Endothelial cell of umbilical vein (primary cell): ENCODE data around the gene KANSL1. TPM values are rescaled to one million over a fixed set of nuclear protein-coding genes. Genes with fewer than 3 reads are reported as not detected.

Experiments
- BruUV-seq: library from RNA; stranded (reverse); fragments of 400-500 nt; replicated peaks from 2 replicates; lab custom pipeline; 2021; lab: Mats Ljungman, UMichigan
- CTCF ChIA-PET: fragments of 300-600, 350-600 bp; sonication (Branson Sonifier 250); formaldehyde crosslinking; loops from one replicate; lab custom pipeline; 2021; ENCODE audit warnings: antibody characterized with exemption, inconsistent platforms; lab: Charles Lee
- POLR2A ChIA-PET: fragments of 300-600, 350-600 bp; sonication (Branson Sonifier 250); formaldehyde crosslinking; loops from one replicate; lab custom pipeline; 2021; ENCODE audit warnings: antibody characterized with exemption, inconsistent platforms; lab: Charles Lee
- DNase-seq: peaks from one replicate; pipeline ENCODE4 v3.0.0-alpha.2; 2011; ENCODE audit warnings: low read depth, low spot score
- FAIRE-seq: peaks from 2 replicates; lab custom pipeline; 2011; peaks lifted over from hg19 to GRCh38; lab: Jason Lieb, UNC
- H2AFZ ChIP-seq: 2 replicates; pipeline ENCODE4 v1.6.0; 2012; ENCODE audit warnings: low read depth, low read length, control low read depth, inconsistent platforms
- H3K27ac ChIP-seq: 2 replicates; pipeline ENCODE4 v1.5.1; 2011; ENCODE audit warnings: low read depth, mild to moderate bottlenecking, control low read depth, low read length, moderate library complexity; ENCODE audit not compliant: insufficient read depth
- H3K27me3 ChIP-seq, 2 experiments: 2 replicates each; pipeline versions ENCODE4 v1.6.0 to v1.6.1; 2011; ENCODE audit warnings: low read length in 2 of 2, mixed read lengths in 1 of 2; ENCODE audit not compliant: control insufficient read depth in 2 of 2, insufficient read depth in 2 of 2
- H3K36me3 ChIP-seq, 2 experiments: 2 replicates in 1 of 2; 3 replicates in 1 of 2; pipeline ENCODE4 v1.5.1; 2011; ENCODE audit warnings: low read length in 2 of 2, mild to moderate bottlenecking in 1 of 2, moderate library complexity in 1 of 2; ENCODE audit not compliant: control insufficient read depth in 2 of 2, insufficient read depth in 2 of 2; ENCODE audit errors: extremely low read depth in 1 of 2
- H3K4me1 ChIP-seq: 3 replicates; pipeline ENCODE4 v1.5.1; 2011; ENCODE audit warnings: mild to moderate bottlenecking, low read length; ENCODE audit not compliant: control insufficient read depth, insufficient read depth; ENCODE audit errors: extremely low read depth
- H3K4me2 ChIP-seq: 2 replicates; pipeline ENCODE4 v1.6.1; 2011; ENCODE audit warnings: low read length, control low read depth, mixed read lengths; ENCODE audit not compliant: insufficient read depth
- H3K4me3 ChIP-seq, 3 experiments: fragments of 200-600 bp in 1 of 3; sonication (generic), shearing (Covaris generic) in 1 of 3; replicated peaks in 1 of 3; 2 replicates each; pipeline ENCODE4 v1.5.1; 2011 to 2016; ENCODE audit warnings: control low read depth in 3 of 3, low read length in 3 of 3, mild to moderate bottlenecking in 2 of 3, inconsistent platforms in 1 of 3, low read depth in 1 of 3, moderate library complexity in 1 of 3; ENCODE audit not compliant: insufficient read depth in 1 of 3
- H3K79me2 ChIP-seq: 2 replicates; pipeline ENCODE4 v1.6.0; 2012; ENCODE audit warnings: low read length, inconsistent platforms; ENCODE audit not compliant: control insufficient read depth, insufficient read depth
- H3K9ac ChIP-seq: replicated peaks from 2 replicates; pipeline ENCODE3; 2011; ENCODE audit warnings: low read length, control low read depth; ENCODE audit not compliant: insufficient read depth; ENCODE audit errors: extremely low read depth
- H3K9me1 ChIP-seq: replicated peaks from 3 replicates; pipeline ENCODE4 v1.6.0; 2011; ENCODE audit warnings: mild to moderate bottlenecking, low read length; ENCODE audit not compliant: control insufficient read depth, insufficient read depth; ENCODE audit errors: extremely low read depth
- H3K9me3 ChIP-seq: replicated peaks from 2 replicates; pipeline ENCODE4 v1.5.1; 2012; ENCODE audit warnings: low read length, inconsistent platforms; ENCODE audit not compliant: control insufficient read depth, insufficient read depth
- H4K20me1 ChIP-seq: replicated peaks from 2 replicates; pipeline ENCODE3; 2011; ENCODE audit warnings: mild to moderate bottlenecking, low read length; ENCODE audit not compliant: control insufficient read depth, insufficient read depth; ENCODE audit errors: extremely low read depth
- CTCF ChIP-seq, 2 donors: IDR thresholded peaks; 1 replicate in 1 of 2; 2 replicates in 1 of 2; pipeline ENCODE4 v1.5.1; 2011; ENCODE audit warnings: low read length in 2 of 2, mild to moderate bottlenecking in 2 of 2, moderate library complexity in 2 of 2, control low read depth in 1 of 2, inconsistent platforms in 1 of 2, low read depth in 1 of 2; ENCODE audit not compliant: insufficient read depth in 1 of 2; ENCODE audit errors: extremely low read depth in 1 of 2
- EZH2 ChIP-seq: IDR thresholded peaks from 2 replicates; pipeline ENCODE4 v1.6.1; 2012; ENCODE audit warnings: borderline replicate concordance, low read depth, mild to moderate bottlenecking, moderate library complexity, low read length, inconsistent platforms; ENCODE audit not compliant: severe bottlenecking
- FOS ChIP-seq: IDR thresholded peaks from 2 replicates; pipeline ENCODE4 v1.6.1; 2011; ENCODE audit warnings: mild to moderate bottlenecking, low read length, moderate library complexity, borderline replicate concordance; ENCODE audit not compliant: insufficient read depth
- GATA2 ChIP-seq: IDR thresholded peaks from 2 replicates; pipeline ENCODE4 v1.7.0; 2011; ENCODE audit warnings: low read depth, mild to moderate bottlenecking, moderate library complexity, mixed read lengths, low read length; ENCODE audit not compliant: insufficient read length, insufficient read depth
- JUN ChIP-seq: IDR thresholded peaks from 2 replicates; pipeline ENCODE4 v1.6.1; 2011; ENCODE audit warnings: borderline replicate concordance, low read depth; ENCODE audit not compliant: insufficient read length, insufficient read depth
- MAX ChIP-seq: IDR thresholded peaks from 2 replicates; pipeline ENCODE4 v1.6.1; 2011; ENCODE audit not compliant: insufficient read depth, insufficient read length
- MYC ChIP-seq: IDR thresholded peaks from one replicate; pipeline ENCODE4 v1.6.1; 2011; ENCODE audit warnings: mild to moderate bottlenecking, low read depth, low read length
- POLR2A ChIP-seq: IDR thresholded peaks from 2 replicates; pipeline ENCODE4 v1.6.1; 2012; ENCODE audit warnings: low read depth, mild to moderate bottlenecking, control low read depth, low read length
- POLR2AphosphoS5 ChIP-seq: IDR thresholded peaks from 2 replicates; pipeline ENCODE4 v1.6.1; 2012; ENCODE audit warnings: low read depth, mild to moderate bottlenecking, control low read depth, low read length, moderate library complexity; ENCODE audit not compliant: insufficient read depth
- dilution Hi-C: fragments of 300-500 bp; cut with MboI; formaldehyde crosslinking; loops from one replicate; pipeline ENCODE4 v1.15.0; 2019; ENCODE audit warnings: low sequenced_read_pairs; ENCODE audit not compliant: extremely low pct_ligation_motif_present
- intact Hi-C: fragments of 100-400 bp; cut with micrococcal nuclease; formaldehyde crosslinking; loops from one replicate; pipeline ENCODE4 v1.10.0; 2022
- polyA plus RNA-seq, 4 experiments: library from polyadenylated mRNA; depleted of rRNA in 3 of 4; stranded (reverse) in 3 of 4; unstranded in 1 of 4; fragments of >200 nt; gene quantifications; 2 replicates each; pipeline versions ENCODE4 v1.2.1 to v1.2.3, GENCODE V29; 2011 to 2012; ENCODE audit warnings: missing spikeins in 1 of 4
- total RNA-seq: library from RNA; stranded (reverse); gene quantifications from 2 replicates; pipeline ENCODE4 v1.2.3, GENCODE V29; 2021

Gene KANSL1
- total and polyA plus RNA-seq, 2 donors (not counting 3 experiments of a cell fraction or from before 2014, with no cell fraction given), result 29.1 to 74.0 TPM

- dilution Hi-C loops (no loop called here), intact Hi-C loops (loop anchor here (5.0 kb wide), 2 partner anchors 51 to 84 kb away; partner anchors contain the start of gene KANSL1)
- Histone ChIP-seq H3K4me3 (peak overlapping the region in 1 of 3 experiments; percentile 10), H3K36me3 (peaks cover 0 to 2% of the 10 kb centered on the region in 2 experiments), H3K9me3 (no peaks in the 10 kb centered on the region), H3K27ac (peak overlapping the region; percentile 7), H3K4me1 (peaks cover 41% of the 10 kb centered on the region), H3K79me2 (peaks cover 99% of the 10 kb centered on the region), H2AFZ (no peak overlapping the region), H4K20me1 (peaks cover 41% of the 10 kb centered on the region), H3K4me2 (peak overlapping the region; percentile 74), H3K9me1 (peaks cover 3% of the 10 kb centered on the region), H3K27me3 (no peaks in the 10 kb centered on the region), H3K9ac (no peak overlapping the region)
- ChIA-PET POLR2A (no interaction called here), CTCF (interaction anchor here (0.8 to 1.6 kb wide), 9 partner anchors 9 to 104 kb away, joined by 3 to 9 read pairs (median 6); partner anchors contain the start of gene KANSL1)
- BruUV-seq, result no TSS peak
- FAIRE-seq, result peak; percentile 96
- peak; percentile 65 for DNase-seq
- TF ChIP-seq FOS (peak; percentile 32), GATA2 (peak; percentile 79), MAX (no peak), POLR2A (no peak)
These were observed 84.6 kb downstream of the KANSL1 start for GRCh38 chr17:46108550-46109110.

GRCh38 chr17:46108120-46108519 lies 85.1 kb downstream of the KANSL1 start:
- no TSS peak for BruUV-seq
- intact Hi-C loops (loop anchor here (5.0 kb wide), 2 partner anchors 51 to 84 kb away; partner anchors contain the start of gene KANSL1), dilution Hi-C loops (no loop called here)
- no peak for TF ChIP-seq POLR2A
- TF ChIP-seq FOS, result no peak
- TF ChIP-seq JUN, result no peak
- TF ChIP-seq MAX, result no peak
- TF ChIP-seq MYC, result no peak
- TF ChIP-seq GATA2, result no peak
- no peak for TF ChIP-seq CTCF (IDR thresholded peaks at IDR 0.05; ENCODE audit: extremely low read depth in 1 of 2, insufficient read depth in 1 of 2, low read depth in 1 of 2, low read length in 2 of 2)
- TF ChIP-seq POLR2AphosphoS5, result no peak
- no peak for TF ChIP-seq EZH2
- no peaks in the 10 kb centered on the region for H3K27me3 ChIP-seq
- H3K9me3 ChIP-seq, result no peaks in the 10 kb centered on the region
- peaks cover 42% of the 10 kb centered on the region for H4K20me1 ChIP-seq
- DNase-seq (no peak), FAIRE-seq (no peak)
- peaks cover 99% of the 10 kb centered on the region for H3K79me2 ChIP-seq
- peaks cover 41% of the 10 kb centered on the region for H3K4me1 ChIP-seq
- H3K27ac ChIP-seq, result no peak overlapping the region
- peaks cover 3% of the 10 kb centered on the region for H3K9me1 ChIP-seq
- peak overlapping the region; percentile 74 for H3K4me2 ChIP-seq
- ChIA-PET POLR2A (no interaction called here), CTCF (interaction anchor here (0.8 to 1.6 kb wide), 8 partner anchors 10 to 85 kb away, joined by 3 to 9 read pairs (median 6); partner anchors contain the start of gene KANSL1)
- H3K36me3 ChIP-seq, result peaks cover 0 to 2% of the 10 kb centered on the region in 2 experiments
- H2AFZ ChIP-seq, result no peak overlapping the region
- peak overlapping the region in 1 of 3 experiments; percentile 10 for H3K4me3 ChIP-seq
- H3K9ac ChIP-seq, result no peak overlapping the region
